T-helper 22 cell (primary cell): ENCODE data around the gene PPT2.
"Not testable (repeated sequence)": the region's sequence is repeated elsewhere in the genome, so short reads cannot be mapped to it uniquely, and the experiment has no call there.

Experiments used
- DNase-seq: peaks from one replicate; pipeline ENCODE4 v3.0.0-alpha.2; 2020; ENCODE audit warnings: low read depth

PPT2 gene

GRCh38 chr6:32127717-32128592 is 26.0 kb upstream of the PPT2 start, which contains the start of gene ATF6B:
ATF6B (minus strand) TSS chr6:32128246; CDS start chr6:32128207, 39 bp downstream.
- DNase-seq, result peak; percentile 99

GRCh38 chr6:32128751-32129296 is 25.1 kb upstream of the PPT2 start:
- no peak for DNase-seq

- no peak for DNase-seq
Observed at GRCh38 chr6:32129297-32130088, 24.4 kb upstream of the PPT2 start.

- no peak for DNase-seq
Observed at GRCh38 chr6:32131439-32131948, 22.4 kb upstream of the PPT2 start.

GRCh38 chr6:32132110-32132509 is 21.8 kb upstream of the PPT2 start:
- no peak for DNase-seq

- no peak for DNase-seq
Observed at GRCh38 chr6:32133786-32134185, 20.2 kb upstream of the PPT2 start.

GRCh38 chr6:32137454-32137853 is 16.5 kb upstream of the PPT2 start:
- no peak for DNase-seq

- no peak for DNase-seq
Observed at GRCh38 chr6:32139590-32139989, 14.4 kb upstream of the PPT2 start.

- DNase-seq, result no peak
Observed at GRCh38 chr6:32140420-32141046, 13.4 kb upstream of the PPT2 start.

GRCh38 chr6:32144238-32144637 is 9.7 kb upstream of the PPT2 start:
- not testable (repeated sequence) for DNase-seq

GRCh38 chr6:32146287-32146686 is 7.7 kb upstream of the PPT2 start:
- DNase-seq, result no peak

- no peak for DNase-seq
Observed at GRCh38 chr6:32146687-32147086, 7.3 kb upstream of the PPT2 start.

- no peak for DNase-seq
Observed at GRCh38 chr6:32147401-32148132, 6.4 kb upstream of the PPT2 start.

GRCh38 chr6:32148289-32149091 is 5.5 kb upstream of the PPT2 start:
- DNase-seq, result peak; percentile 32

- DNase-seq, result no peak
Observed at GRCh38 chr6:32149092-32149755, 4.7 kb upstream of the PPT2 start.

GRCh38 chr6:32149932-32150870 is 3.7 kb upstream of the PPT2 start:
- no peak for DNase-seq

- DNase-seq, result no peak
Observed at GRCh38 chr6:32151181-32151862, 2.6 kb upstream of the PPT2 start.
